ENCODE measurements around the gene OGT. TPM values are rescaled to one million over a fixed set of nuclear protein-coding genes. Genes with fewer than 3 reads are reported as not detected.
"Not testable (repeated sequence)": the region's sequence is repeated elsewhere in the genome, so short reads cannot be mapped to it uniquely, and the experiment has no call there.

The OGT gene
- total RNA-seq, 3 donors from 2014 or later: 150 to 198 (median 166) TPM

DNA sequence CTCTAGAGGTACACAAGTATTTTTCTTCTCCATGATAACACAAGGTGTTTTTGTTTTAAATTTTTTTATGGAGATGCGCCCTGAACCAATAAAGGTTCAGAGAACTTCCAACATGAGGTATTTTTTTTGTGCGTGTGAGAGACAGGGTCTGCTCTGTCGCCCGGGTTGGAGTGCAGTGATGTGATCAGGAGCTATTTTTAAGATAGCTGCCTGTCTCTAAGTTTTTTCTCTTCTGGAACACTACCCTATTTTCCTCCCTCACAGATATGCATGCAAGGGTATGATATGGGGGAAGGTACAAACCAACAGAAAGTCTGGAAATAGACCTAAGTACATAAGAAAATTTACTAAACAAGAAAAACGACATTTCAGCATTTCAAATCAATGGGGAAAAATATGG lies 48.3 kb downstream of the OGT start:
- Mint-ChIP-seq H3K4me3 (no peak overlapping the region), H3K36me3 (ENCODE audit: insufficient read depth) (peaks cover 18% of the 10 kb centered on the region), H3K4me1 (ENCODE audit: low read depth) (no peaks in the 10 kb centered on the region), H3K27me3 (ENCODE audit: low read depth) (no peaks in the 10 kb centered on the region), H3K9me3 (no peaks in the 10 kb centered on the region)
- DNase-seq (no peak), ATAC-seq (no peak)

- ATAC-seq (no peak), DNase-seq (no peak)
- no peak overlapping the region for H3K4me3 Mint-ChIP-seq
- no peaks in the 10 kb centered on the region for H3K9me3 Mint-ChIP-seq
- peaks cover 6% of the 10 kb centered on the region for H3K36me3 Mint-ChIP-seq (ENCODE audit: insufficient read depth)
- H3K27me3 Mint-ChIP-seq (ENCODE audit: low read depth): no peaks in the 10 kb centered on the region
- no peaks in the 10 kb centered on the region for H3K4me1 Mint-ChIP-seq (ENCODE audit: low read depth)
Measured at GRCh38 chrX:71586929-71587328, 54.0 kb downstream of the OGT start.

- not testable (repeated sequence) for DNase-seq; H3K9me3 Mint-ChIP-seq; H3K36me3 Mint-ChIP-seq (ENCODE audit: insufficient read depth); ATAC-seq; H3K27me3 Mint-ChIP-seq (ENCODE audit: low read depth); H3K4me1 Mint-ChIP-seq (ENCODE audit: low read depth); H3K4me3 Mint-ChIP-seq
Measured at GRCh38 chrX:71593210-71593609, 60.3 kb downstream of the OGT start.

- no peaks in the 10 kb centered on the region for H3K9me3 Mint-ChIP-seq
- peaks cover 10% of the 10 kb centered on the region for H3K4me1 Mint-ChIP-seq (ENCODE audit: low read depth)
- ATAC-seq (peak in 1 of 2 donors; percentile 62), DNase-seq (no peak)
- no peak overlapping the region for H3K4me3 Mint-ChIP-seq
- H3K27me3 Mint-ChIP-seq (ENCODE audit: low read depth): no peaks in the 10 kb centered on the region
- peaks cover 33% of the 10 kb centered on the region for H3K36me3 Mint-ChIP-seq (ENCODE audit: insufficient read depth)
Measured at GRCh38 chrX:71599965-71600364, 67.1 kb downstream of the OGT start.

GRCh38 chrX:71603618-71604017 lies 70.7 kb downstream of the OGT start:
- DNase-seq (no peak), ATAC-seq (no peak)
- Mint-ChIP-seq H3K4me3 (no peak overlapping the region), H3K36me3 (ENCODE audit: insufficient read depth) (peaks cover 45% of the 10 kb centered on the region), H3K27me3 (ENCODE audit: low read depth) (no peaks in the 10 kb centered on the region), H3K4me1 (ENCODE audit: low read depth) (peaks cover 38% of the 10 kb centered on the region), H3K9me3 (no peaks in the 10 kb centered on the region)

DNA sequence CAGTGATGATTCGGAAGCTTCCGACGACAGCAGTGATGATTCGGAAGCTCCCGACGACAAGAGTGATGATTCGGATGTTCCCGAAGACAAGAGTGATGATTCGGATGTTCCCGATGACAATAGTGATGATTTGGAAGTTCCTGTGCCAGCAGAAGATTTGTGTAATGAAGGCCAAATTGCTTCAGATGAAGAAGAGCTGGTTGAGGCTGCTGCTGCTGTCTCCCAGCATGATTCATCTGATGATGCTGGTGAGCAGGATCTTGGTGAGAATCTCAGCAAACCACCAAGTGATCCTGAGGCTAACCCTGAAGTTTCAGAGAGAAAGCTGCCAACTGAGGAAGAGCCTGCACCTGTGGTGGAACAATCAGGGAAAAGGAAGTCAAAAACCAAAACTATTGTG lies 71.2 kb downstream of the OGT start:
- ATAC-seq (no peak), DNase-seq (no peak)
- Mint-ChIP-seq H3K36me3 (ENCODE audit: insufficient read depth) (peaks cover 48% of the 10 kb centered on the region), H3K4me1 (ENCODE audit: low read depth) (peaks cover 44% of the 10 kb centered on the region), H3K4me3 (no peak overlapping the region), H3K9me3 (no peaks in the 10 kb centered on the region), H3K27me3 (ENCODE audit: low read depth) (no peaks in the 10 kb centered on the region)

- Mint-ChIP-seq H3K9me3 (no peaks in the 10 kb centered on the region), H3K36me3 (ENCODE audit: insufficient read depth) (peaks cover 53% of the 10 kb centered on the region), H3K27me3 (ENCODE audit: low read depth) (no peaks in the 10 kb centered on the region), H3K4me3 (no peak overlapping the region), H3K4me1 (ENCODE audit: low read depth) (peaks cover 47% of the 10 kb centered on the region)
- DNase-seq (no peak), ATAC-seq (peak in 1 of 2 donors; percentile 13)
Measured at GRCh38 chrX:71604796-71605568, 72.1 kb downstream of the OGT start.

DNA sequence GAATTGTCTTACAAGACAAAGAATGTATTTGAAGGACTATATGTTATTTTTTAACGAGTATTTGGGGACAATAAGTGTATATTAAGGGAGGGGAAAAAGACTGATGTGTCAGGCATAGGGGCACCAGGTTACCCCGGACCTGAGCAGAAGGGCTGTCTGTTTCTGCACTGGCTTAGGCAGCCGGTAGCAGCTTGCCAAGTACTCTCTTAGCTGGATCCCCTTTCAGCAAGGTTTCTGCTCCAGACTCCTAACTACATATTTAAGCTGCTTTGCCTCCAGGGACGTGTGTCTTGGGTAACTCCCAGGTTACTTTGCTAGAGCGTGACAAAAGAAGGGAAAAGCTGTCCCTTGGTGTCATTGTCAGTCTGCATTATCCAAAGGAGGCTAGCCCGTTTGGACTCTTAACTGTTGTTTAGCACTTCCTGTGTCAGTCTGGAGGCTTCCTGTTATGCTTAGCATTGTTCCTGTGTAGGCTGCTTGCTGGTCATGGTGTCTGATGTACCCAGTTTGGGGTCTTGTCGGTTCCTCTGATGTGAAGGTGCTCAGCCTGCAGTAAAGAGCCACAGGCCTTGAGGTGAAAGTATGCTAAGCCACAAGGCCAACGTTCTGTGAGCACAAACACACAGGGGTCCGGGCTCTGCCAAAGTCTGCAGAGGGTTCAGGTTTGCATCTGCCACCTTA lies 73.8 kb downstream of the OGT start:
- peaks cover 47% of the 10 kb centered on the region for H3K4me1 Mint-ChIP-seq (ENCODE audit: low read depth)
- peak overlapping the region; percentile 11 for H3K4me3 Mint-ChIP-seq
- DNase-seq: no peak
- no peaks in the 10 kb centered on the region for H3K27me3 Mint-ChIP-seq (ENCODE audit: low read depth)
- ATAC-seq: peak; percentile 65 to 68
- H3K9me3 Mint-ChIP-seq: no peaks in the 10 kb centered on the region
- peaks cover 63% of the 10 kb centered on the region for H3K36me3 Mint-ChIP-seq (ENCODE audit: insufficient read depth)

- Mint-ChIP-seq H3K27me3 (ENCODE audit: low read depth) (no peaks in the 10 kb centered on the region), H3K36me3 (ENCODE audit: insufficient read depth) (peaks cover 59% of the 10 kb centered on the region), H3K9me3 (no peaks in the 10 kb centered on the region), H3K4me3 (no peak overlapping the region), H3K4me1 (ENCODE audit: low read depth) (peaks cover 47% of the 10 kb centered on the region)
- no peak for ATAC-seq
- no peak for DNase-seq
Measured at GRCh38 chrX:71607488-71607887, 74.6 kb downstream of the OGT start.

DNA sequence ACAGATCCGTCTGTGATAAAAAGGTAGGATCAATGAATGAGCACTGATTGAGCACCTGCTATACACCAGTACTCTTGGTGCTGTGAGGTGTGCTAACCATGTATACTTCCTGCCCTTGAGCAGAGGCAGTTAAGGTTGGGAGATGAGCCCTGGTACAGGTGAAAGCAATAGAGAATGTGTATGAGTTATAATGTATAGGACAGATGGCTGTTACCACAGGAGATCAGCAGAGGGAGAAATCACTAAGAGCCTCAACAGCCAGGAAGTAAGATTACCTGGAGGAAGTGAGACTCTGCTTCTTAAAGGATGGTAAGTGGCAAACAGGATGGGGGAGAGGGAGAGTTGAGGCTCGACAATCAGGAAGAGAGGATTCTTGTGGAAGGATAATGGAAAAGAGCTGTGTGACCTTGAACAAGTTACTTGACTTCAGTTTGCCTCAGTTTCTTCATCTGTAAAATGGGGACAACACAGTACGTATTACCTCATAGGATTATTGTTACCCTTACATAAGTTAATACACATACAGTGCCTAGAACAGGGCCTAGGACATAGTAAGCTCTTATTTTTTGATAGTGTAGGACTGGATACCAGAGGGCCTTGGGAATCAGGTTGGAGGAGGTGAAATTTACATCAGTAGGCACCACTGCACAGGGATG lies 76.3 kb downstream of the OGT start:
- DNase-seq: no peak
- peaks cover 43% of the 10 kb centered on the region for H3K4me1 Mint-ChIP-seq (ENCODE audit: low read depth)
- ATAC-seq: no peak
- H3K4me3 Mint-ChIP-seq: no peak overlapping the region
- peaks cover 56% of the 10 kb centered on the region for H3K36me3 Mint-ChIP-seq (ENCODE audit: insufficient read depth)
- no peaks in the 10 kb centered on the region for H3K9me3 Mint-ChIP-seq
- no peaks in the 10 kb centered on the region for H3K27me3 Mint-ChIP-seq (ENCODE audit: low read depth)

DNA sequence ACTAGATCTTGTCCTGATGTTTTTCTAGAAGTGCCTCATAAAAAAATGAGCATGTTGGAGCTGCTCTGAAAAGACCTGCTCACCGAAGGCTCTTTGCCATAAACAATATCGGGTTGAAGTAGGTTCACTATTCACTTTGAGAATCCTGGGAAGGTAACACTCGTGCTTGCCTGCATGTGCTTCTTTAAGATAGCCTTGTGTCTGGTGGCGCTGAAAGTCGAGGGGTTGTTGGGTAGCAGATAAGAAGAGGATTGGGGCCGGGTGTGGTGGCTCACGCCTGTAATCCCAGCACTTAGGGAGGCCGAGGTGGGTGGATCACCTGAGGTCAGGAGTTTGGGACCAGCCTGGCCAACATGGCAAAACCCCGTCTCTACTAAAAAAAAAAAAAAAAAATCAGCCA lies 78.8 kb downstream of the OGT start:
- peaks cover 60% of the 10 kb centered on the region for H3K36me3 Mint-ChIP-seq (ENCODE audit: insufficient read depth)
- not testable (repeated sequence) for H3K27me3 Mint-ChIP-seq (ENCODE audit: low read depth); ATAC-seq; H3K9me3 Mint-ChIP-seq; DNase-seq; H3K4me3 Mint-ChIP-seq
- H3K4me1 Mint-ChIP-seq (ENCODE audit: low read depth): peaks cover 48% of the 10 kb centered on the region

DNA sequence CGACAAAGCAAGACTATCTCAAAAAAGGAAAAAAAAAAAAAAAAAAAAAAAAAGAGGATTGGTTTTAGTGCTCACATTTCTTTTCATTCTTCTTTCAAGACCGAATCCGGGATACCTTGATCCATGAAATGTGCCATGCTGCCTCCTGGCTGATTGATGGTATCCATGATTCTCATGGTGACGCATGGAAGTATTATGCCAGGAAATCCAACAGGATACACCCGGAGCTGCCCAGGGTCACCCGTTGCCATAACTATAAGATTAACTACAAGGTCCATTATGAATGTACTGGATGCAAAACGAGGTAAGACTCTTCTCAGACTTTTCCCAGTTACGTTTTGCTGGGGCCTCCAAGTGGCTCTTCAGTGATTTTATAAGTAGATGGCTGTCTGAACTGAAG lies 79.4 kb downstream of the OGT start:
- Mint-ChIP-seq H3K4me3 (no peak overlapping the region), H3K9me3 (no peaks in the 10 kb centered on the region), H3K4me1 (ENCODE audit: low read depth) (peaks cover 47% of the 10 kb centered on the region), H3K36me3 (ENCODE audit: insufficient read depth) (peaks cover 59% of the 10 kb centered on the region), H3K27me3 (ENCODE audit: low read depth) (no peaks in the 10 kb centered on the region)
- no peak for DNase-seq
- no peak for ATAC-seq

DNA sequence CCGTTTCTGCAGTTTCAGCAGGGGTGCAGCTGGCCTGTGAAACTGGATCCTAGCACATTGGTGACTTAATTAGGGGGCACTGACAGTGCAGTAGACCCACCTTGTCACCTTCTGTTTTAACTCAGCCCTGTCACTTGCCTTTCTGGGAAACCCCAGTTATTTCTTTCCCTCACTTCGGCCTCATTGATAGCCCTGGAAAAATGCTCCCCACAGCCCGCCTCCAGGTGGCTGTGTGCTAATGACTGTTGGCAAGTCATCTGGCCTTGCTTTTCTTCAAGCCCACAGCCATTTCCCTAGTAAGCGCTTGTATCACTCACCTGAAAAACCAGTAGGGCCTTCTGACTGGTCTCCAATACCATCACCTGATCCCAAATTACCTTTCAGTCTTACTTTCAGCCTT lies 82.2 kb downstream of the OGT start:
- DNase-seq (no peak), ATAC-seq (no peak)
- Mint-ChIP-seq H3K36me3 (ENCODE audit: insufficient read depth) (peaks cover 42% of the 10 kb centered on the region), H3K9me3 (no peaks in the 10 kb centered on the region), H3K4me1 (ENCODE audit: low read depth) (peaks cover 50% of the 10 kb centered on the region), H3K4me3 (peak overlapping the region; percentile 84), H3K27me3 (ENCODE audit: low read depth) (no peaks in the 10 kb centered on the region)

DNA sequence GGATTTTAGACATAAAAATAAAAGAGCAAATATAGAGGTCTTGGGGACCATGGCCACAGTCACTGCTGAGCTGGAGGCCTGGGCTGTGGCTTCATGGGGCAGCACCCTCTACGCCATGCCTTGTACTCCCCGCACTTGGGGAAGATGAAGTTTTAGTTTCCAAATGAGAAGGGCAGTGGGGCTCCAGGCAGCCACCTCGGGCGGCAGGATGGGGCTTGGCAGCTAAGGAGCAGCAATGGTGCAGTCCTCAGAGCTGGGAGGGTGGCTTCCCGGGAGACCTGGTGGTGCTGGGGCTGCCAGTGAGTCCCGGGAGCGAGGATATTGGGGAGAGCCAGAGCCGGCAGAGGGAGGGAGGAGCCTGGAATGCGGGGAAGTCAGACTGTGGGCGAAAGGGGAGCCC lies 83.0 kb downstream of the OGT start:
- peaks cover 39% of the 10 kb centered on the region for H3K36me3 Mint-ChIP-seq (ENCODE audit: insufficient read depth)
- peak overlapping the region; percentile 84 for H3K4me3 Mint-ChIP-seq
- H3K27me3 Mint-ChIP-seq (ENCODE audit: low read depth): no peaks in the 10 kb centered on the region
- ATAC-seq (peak; percentile 9 to 23), DNase-seq (no peak)
- H3K4me1 Mint-ChIP-seq (ENCODE audit: low read depth): peaks cover 58% of the 10 kb centered on the region
- H3K9me3 Mint-ChIP-seq: no peaks in the 10 kb centered on the region
